Activated T-cell treated with anti-CD3 and anti-CD28 coated beads, Interleukin-2, amount 50 U/mL, for 24 hours (primary cell): ENCODE results near the gene AATK.
"Not testable (repeated sequence)": the region's sequence is repeated elsewhere in the genome, so short reads cannot be mapped to it uniquely, and the experiment has no call there.

ENCODE experiments used
- DNase-seq: peaks from one replicate; pipeline ENCODE4 v3.0.0-alpha.2; 2020
- H3K27ac Mint-ChIP-seq: 2 replicates; pipeline ENCODE4 v1.8.0; 2020; ENCODE audit warnings: mild to moderate bottlenecking, mixed read lengths
- H3K27me3 Mint-ChIP-seq: 2 replicates; pipeline ENCODE4 v1.8.0; 2020; ENCODE audit warnings: mixed read lengths
- H3K36me3 Mint-ChIP-seq: 2 replicates; pipeline ENCODE4 v1.8.0; 2020; ENCODE audit warnings: low read depth, mixed read lengths
- H3K4me1 Mint-ChIP-seq: 2 replicates; pipeline ENCODE4 v1.8.0; 2020; ENCODE audit warnings: low read depth, mixed read lengths
- H3K4me3 Mint-ChIP-seq: 2 replicates; pipeline ENCODE4 v1.8.0; 2020; ENCODE audit warnings: mild to moderate bottlenecking, moderate library complexity, mixed read lengths
- H3K9me3 Mint-ChIP-seq: 2 replicates; pipeline ENCODE4 v1.8.0; 2020; ENCODE audit warnings: mixed read lengths

Gene AATK

DNA sequence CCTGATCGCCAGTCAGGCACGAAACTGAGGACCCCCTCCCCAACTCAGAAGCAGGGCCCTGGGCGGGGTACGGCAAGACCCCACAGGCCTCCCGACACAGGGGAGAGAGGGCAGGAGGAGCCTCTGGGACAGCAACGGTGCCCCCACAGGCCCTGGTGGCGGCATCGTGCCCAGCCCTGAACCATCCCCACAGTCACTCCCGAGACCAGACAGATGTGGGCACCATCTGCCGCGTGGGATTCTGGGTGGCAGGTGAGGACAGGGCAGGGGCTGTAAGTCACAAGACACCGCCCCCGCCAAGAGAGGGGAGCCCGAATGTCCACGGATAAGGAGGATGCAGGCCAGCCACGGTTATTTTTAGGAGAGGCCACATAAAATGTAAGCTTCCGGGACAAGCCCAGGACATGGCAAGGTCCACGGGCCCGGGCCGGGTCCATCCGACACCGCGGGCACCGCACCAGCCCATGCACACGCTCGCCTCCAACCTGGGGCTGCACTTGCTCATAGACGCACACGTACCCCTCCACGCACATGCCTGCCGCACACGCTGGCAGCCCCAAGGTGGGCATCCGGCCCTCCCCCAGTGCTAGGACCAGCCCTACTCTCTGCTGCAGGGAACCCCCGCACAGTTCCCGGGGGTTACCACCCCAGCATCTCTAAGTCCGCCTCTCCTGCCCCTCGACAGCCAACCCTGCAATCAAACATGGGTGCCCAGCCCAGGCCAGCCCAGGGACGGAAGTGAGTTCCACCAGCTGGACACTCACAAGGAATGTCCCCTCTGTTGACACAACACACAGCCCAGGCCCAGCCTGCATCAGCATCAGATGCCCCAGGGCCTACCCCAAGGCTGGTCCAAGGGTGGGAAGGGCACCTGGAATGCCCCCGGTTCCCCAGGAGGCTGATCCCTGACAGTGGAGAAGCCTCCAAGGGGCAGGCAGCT, 8.9 kb downstream of the AATK start:
- H3K9me3 Mint-ChIP-seq = no peaks in the 10 kb centered on the region
- no peak overlapping the region for H3K27ac Mint-ChIP-seq
- H3K27me3 Mint-ChIP-seq = peaks cover 18% of the 10 kb centered on the region
- H3K4me1 Mint-ChIP-seq = peaks cover 2% of the 10 kb centered on the region
- no peak for DNase-seq
- no peaks in the 10 kb centered on the region for H3K36me3 Mint-ChIP-seq
- no peak overlapping the region for H3K4me3 Mint-ChIP-seq

DNA sequence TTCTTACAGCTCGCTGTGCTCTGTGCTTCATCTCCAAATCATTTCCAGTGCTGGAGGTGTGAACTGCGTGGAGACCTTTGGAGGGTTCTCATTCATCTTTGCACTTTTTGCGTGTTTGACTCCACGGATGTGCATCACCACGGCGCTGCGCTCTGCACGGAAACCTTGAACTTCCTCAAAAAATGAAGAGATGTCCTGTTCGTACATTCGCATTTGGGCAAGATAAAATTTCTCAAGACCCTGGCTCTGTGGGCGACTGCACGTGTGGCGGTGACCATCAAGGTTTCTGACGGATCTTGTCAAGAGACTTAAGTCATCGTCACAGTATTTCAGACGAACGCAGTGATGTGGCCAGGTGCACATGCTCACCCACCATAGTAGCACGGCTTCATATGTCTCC, 11.1 kb downstream of the AATK start:
- Mint-ChIP-seq H3K27me3 (peaks cover 5% of the 10 kb centered on the region), H3K4me3 (no peak overlapping the region), H3K9me3 (no peaks in the 10 kb centered on the region), H3K4me1 (no peaks in the 10 kb centered on the region), H3K36me3 (no peaks in the 10 kb centered on the region), H3K27ac (no peak overlapping the region)
- DNase-seq = no peak

DNA sequence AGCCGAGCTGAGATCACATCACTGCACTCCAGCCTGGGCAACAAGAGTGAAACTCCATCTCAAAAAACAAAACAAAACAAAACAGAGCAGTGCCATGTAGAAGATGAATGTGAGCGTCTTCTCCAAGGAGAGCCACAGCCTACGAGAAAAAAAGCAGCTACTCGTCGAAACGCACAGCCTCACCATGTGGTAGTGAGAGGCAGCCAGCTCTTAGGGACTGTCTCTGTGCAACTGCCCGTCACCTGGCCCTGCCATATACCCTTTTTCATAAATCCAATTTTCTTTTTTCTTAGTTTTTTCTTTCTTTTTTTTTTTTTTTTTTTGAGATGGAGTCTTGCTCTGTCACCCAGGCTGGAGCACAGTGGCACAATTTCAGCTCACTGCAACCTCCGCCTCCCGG, 12.0 kb downstream of the AATK start:
- H3K36me3 Mint-ChIP-seq, H3K27ac Mint-ChIP-seq, H3K4me3 Mint-ChIP-seq, DNase-seq, H3K27me3 Mint-ChIP-seq, H3K4me1 Mint-ChIP-seq, H3K9me3 Mint-ChIP-seq: not testable (repeated sequence)

DNA sequence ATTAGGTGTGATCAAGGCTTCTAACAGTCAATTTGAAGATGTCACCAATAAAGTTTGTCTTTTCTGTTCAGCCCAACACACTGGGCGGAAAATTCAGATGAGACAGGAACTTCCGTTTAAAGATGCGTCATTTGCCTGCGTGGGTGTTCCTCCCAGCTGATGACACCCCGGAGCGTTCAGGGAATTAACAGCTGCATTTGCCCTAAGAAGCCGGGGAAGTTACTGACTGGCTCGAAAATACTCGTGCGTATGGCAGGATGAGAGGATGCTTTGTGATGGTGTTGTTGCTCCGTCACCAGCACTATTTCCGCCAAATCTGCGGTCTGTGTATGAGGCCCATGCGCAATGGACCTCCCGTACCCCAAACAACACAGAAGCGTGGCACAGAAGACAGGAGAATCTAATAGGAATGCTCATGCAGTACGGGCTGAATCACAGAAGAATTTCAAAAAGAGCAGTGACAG, 12.6 kb downstream of the AATK start:
- no peak overlapping the region for H3K27ac Mint-ChIP-seq
- no peaks in the 10 kb centered on the region for H3K36me3 Mint-ChIP-seq
- H3K9me3 Mint-ChIP-seq = no peaks in the 10 kb centered on the region
- H3K4me3 Mint-ChIP-seq = no peak overlapping the region
- peaks cover 5% of the 10 kb centered on the region for H3K27me3 Mint-ChIP-seq
- DNase-seq = no peak
- H3K4me1 Mint-ChIP-seq = no peaks in the 10 kb centered on the region

DNA sequence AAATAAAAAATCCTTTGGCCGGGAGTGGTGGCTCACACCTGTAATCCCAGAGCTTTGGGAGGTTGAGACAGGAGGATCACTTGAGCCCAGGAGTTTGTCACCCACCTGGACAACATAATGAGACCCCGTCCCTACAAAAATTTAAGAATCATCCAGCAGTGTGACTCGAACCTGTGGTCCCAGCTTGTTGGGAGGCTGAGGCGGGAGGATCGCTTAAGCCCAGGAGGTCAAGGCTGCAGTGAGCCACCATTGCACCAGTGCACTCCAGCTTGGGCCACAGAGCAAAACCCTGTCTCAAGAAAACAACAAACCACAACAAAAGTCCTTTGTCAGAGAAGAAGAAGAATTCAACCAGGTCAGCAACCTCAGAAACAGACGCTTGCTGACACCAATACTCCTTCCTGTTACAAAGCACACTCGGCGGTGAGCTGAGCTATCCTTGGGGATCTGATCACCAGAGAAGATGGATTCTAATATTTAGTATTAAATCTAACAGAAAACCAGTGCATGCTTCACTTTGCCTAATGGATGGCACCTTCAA, 13.7 kb downstream of the AATK start:
- no peaks in the 10 kb centered on the region for H3K9me3 Mint-ChIP-seq
- H3K27ac Mint-ChIP-seq = no peak overlapping the region
- H3K36me3 Mint-ChIP-seq = no peaks in the 10 kb centered on the region
- no peak for DNase-seq
- H3K4me3 Mint-ChIP-seq = no peak overlapping the region
- H3K4me1 Mint-ChIP-seq = no peaks in the 10 kb centered on the region
- peaks cover 5% of the 10 kb centered on the region for H3K27me3 Mint-ChIP-seq

DNA sequence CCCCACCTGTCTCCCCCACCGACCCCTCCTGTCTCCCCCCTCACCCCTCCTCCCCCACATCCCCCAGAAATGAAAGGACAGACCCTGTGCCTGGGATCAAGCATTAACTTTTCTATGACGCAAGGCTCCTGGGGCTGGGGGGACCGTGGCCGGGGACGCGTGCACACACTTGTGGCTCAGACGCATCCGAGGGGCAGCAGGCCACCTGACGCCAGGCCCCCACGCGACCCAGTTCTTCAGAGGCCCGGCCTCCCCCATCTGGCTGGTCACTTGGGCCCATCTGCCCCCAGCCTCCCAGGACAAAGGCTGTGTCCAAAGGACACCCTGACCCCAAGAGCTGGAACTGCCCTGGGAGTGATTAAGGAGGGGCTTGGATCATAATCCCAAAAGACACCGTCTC, 14.7 kb downstream of the AATK start:
- H3K4me3 Mint-ChIP-seq = no peak overlapping the region
- H3K9me3 Mint-ChIP-seq = no peaks in the 10 kb centered on the region
- peaks cover 5% of the 10 kb centered on the region for H3K27me3 Mint-ChIP-seq
- H3K4me1 Mint-ChIP-seq = no peaks in the 10 kb centered on the region
- H3K27ac Mint-ChIP-seq = no peak overlapping the region
- no peaks in the 10 kb centered on the region for H3K36me3 Mint-ChIP-seq
- DNase-seq = no peak

DNA sequence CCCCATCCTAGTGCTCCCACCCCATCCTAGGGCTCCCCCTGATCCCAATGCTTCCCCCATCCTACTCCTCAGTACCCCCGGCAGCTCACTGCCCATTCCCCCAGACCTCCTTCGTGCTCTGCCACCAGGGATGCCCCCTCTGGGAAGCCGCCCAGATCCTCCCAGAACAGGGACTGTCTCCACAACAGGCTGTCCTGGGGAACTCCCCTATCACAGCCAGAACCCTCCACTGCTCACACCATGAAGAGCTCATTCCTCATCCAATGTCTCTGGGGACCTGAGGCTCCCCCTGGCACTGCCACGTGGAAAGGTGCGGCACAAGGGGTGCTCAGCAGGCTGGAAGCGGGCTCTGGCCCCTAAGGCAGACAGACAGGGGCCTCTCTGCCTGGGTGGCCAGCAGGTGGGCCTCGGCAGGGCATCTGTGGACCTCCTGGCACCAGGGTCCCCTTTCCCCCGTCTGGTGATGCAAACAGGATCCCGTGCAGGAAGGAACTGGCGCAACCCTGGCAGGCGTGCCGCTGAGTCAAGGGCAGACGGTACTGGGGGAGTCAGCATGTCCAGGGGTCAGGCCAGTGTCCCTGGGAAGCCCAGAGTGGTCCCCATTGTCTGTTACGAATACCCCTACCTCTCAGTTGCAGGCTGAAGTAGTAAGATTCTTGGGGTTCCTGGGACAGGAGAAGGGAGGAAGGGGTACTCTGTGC, 15.5 kb downstream of the AATK start:
- H3K36me3 Mint-ChIP-seq = no peaks in the 10 kb centered on the region
- peaks cover 5% of the 10 kb centered on the region for H3K27me3 Mint-ChIP-seq
- no peak for DNase-seq
- no peak overlapping the region for H3K27ac Mint-ChIP-seq
- H3K9me3 Mint-ChIP-seq = no peaks in the 10 kb centered on the region
- no peak overlapping the region for H3K4me3 Mint-ChIP-seq
- no peaks in the 10 kb centered on the region for H3K4me1 Mint-ChIP-seq

DNA sequence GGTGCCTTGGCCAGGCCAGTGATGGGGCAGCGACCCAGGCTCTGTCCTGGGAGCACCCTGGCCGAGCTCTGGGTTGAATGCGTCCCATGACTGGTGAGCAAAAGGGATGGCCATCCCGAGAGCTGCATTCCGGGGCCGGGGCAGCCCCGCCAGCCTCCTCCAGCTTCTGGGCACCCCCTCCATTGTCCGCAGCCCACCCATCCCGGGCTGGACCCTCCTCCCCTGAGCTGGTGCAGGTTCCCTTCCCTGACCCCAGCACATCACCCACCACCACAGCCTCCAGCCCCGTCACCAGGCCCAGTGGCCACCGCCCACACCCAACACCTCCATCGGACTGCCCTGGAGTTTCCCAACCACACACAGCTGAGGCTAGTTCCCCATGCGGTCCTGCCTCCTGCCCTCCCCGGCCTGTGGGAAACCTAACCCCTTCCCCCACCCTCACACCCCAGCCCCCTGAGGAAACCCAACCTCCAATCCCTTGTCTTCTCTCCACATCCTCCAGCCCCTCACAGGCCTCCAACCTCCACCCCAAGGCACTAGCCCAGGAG, 17.0 kb downstream of the AATK start:
- DNase-seq = no peak
- H3K4me1 Mint-ChIP-seq = no peaks in the 10 kb centered on the region
- no peak overlapping the region for H3K27ac Mint-ChIP-seq
- peaks cover 5% of the 10 kb centered on the region for H3K27me3 Mint-ChIP-seq
- H3K4me3 Mint-ChIP-seq = no peak overlapping the region
- no peaks in the 10 kb centered on the region for H3K9me3 Mint-ChIP-seq
- no peaks in the 10 kb centered on the region for H3K36me3 Mint-ChIP-seq

DNA sequence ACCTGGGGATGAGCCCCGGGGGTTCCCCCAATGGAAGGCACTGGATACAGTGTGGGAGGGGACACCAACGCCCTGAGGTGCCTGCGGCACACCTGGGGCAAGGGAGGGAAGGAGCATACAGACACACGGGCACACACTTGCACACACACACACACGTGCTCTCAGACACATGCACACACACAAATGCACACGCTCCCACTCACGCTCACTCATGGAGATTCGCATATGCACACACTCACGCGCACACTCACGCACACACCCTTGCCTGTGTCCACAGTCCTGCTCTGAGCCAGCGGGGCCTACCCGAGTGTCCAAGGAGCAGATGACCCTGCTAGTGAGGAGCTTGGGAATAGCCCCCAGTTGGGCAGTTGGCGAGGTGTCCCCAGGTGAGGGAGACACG, 17.4 kb downstream of the AATK start:
- Mint-ChIP-seq H3K9me3 (no peaks in the 10 kb centered on the region), H3K4me3 (no peak overlapping the region), H3K27me3 (peaks cover 5% of the 10 kb centered on the region), H3K36me3 (no peaks in the 10 kb centered on the region), H3K4me1 (no peaks in the 10 kb centered on the region), H3K27ac (no peak overlapping the region)
- no peak for DNase-seq

DNA sequence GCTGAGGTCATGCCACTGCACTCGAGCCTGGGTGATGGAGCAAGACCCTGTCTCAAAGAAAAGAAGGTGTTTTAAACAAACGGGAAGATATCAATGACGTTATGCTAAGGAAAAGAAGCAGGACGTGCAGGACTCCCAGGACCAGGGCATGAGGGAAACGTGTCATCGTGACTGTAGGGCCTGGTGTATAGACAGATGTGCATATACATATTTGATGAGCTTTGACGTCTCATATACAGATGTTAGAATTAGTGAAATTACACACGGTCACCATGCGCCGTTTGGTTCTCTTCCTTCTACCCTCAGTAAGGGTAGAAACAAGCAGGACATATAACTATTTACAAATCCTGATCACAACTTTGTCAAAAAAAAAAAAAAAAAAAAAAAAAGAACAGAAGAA, 18.3 kb downstream of the AATK start:
- no peaks in the 10 kb centered on the region for H3K9me3 Mint-ChIP-seq
- H3K27ac Mint-ChIP-seq = no peak overlapping the region
- no peak overlapping the region for H3K4me3 Mint-ChIP-seq
- H3K4me1 Mint-ChIP-seq = no peaks in the 10 kb centered on the region
- no peaks in the 10 kb centered on the region for H3K36me3 Mint-ChIP-seq
- no peak for DNase-seq
- H3K27me3 Mint-ChIP-seq = peaks cover 6% of the 10 kb centered on the region

DNA sequence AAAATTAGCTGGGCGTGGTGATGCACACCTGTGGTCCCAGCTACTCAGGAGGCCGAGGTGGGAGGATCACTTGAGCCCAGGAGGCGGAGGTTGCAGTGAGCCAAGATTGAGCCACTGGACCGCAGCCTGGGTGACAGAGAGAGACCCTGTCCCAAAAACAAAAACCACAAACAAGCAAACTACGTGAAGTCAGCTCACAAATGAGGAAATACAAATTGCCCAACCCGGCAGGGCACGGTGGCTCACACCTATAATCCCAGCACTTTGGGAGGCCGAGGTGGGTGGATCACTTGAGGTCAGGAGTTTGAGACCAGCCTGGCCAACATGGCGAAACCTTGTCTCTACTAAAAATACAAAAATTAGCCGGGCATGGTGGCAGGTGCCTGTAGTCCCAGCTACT, 19.8 kb downstream of the AATK start:
- not testable (repeated sequence) for DNase-seq, H3K4me1 Mint-ChIP-seq, H3K9me3 Mint-ChIP-seq, H3K4me3 Mint-ChIP-seq, H3K36me3 Mint-ChIP-seq, H3K27ac Mint-ChIP-seq
- peaks cover 11% of the 10 kb centered on the region for H3K27me3 Mint-ChIP-seq

DNA sequence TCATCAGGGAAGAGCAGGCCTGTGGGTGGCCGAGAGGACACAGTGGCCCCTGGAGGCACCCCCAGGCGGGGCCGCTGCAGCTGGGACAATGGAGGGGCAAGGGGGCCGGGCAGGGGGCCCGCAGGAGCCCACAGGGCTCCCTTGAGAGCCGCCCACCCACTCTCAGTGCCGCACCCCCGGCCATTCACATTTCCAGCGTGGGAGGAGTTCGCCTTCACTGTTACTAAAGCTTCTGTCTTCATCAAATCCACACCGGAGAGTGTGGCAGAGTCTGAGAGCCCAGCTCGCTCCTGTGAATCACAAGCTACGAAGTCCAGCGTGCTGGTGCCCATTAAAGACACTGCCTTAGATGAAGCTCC, 21.6 kb downstream of the AATK start:
- H3K4me1 Mint-ChIP-seq = no peaks in the 10 kb centered on the region
- DNase-seq = no peak
- peaks cover 9% of the 10 kb centered on the region for H3K27me3 Mint-ChIP-seq
- H3K27ac Mint-ChIP-seq = no peak overlapping the region
- no peak overlapping the region for H3K4me3 Mint-ChIP-seq
- no peaks in the 10 kb centered on the region for H3K9me3 Mint-ChIP-seq
- H3K36me3 Mint-ChIP-seq = no peaks in the 10 kb centered on the region

DNA sequence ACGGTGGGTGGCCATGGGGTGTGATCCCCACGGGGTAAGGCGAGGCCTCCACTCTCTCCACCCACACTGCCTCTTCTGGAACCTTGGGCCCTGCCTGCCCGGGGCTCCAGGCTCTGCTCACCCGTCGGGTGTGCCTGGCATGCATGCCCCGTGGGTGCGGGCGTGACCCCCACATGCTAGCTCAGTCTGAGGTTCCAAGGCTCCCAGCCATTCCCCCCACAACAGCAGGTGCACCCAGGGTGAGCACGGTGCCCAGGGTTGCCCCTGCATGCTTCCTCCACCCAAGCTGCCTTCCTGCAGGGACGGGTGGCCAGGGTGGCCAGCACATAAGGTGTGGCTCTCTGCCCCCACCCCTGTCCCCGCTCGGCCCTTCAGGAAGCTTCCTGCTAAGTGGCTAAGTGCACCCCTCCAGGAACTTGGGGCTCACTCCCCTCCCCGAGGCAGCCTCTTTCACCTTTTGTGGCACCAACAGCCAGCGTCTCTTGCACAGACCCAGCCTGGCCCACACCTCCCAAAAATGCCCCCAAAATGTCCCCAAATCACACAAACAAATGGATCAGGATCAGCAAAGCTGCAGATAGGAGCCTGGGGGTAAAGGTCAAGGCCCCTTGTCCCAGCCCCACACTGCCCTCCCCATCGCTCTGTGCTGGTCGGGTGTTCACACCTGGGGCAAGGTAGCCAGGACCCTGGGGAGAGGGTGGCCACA, 22.2 kb downstream of the AATK start:
- no peaks in the 10 kb centered on the region for H3K36me3 Mint-ChIP-seq
- H3K4me3 Mint-ChIP-seq = no peak overlapping the region
- H3K9me3 Mint-ChIP-seq = no peaks in the 10 kb centered on the region
- DNase-seq = no peak
- H3K27ac Mint-ChIP-seq = no peak overlapping the region
- no peaks in the 10 kb centered on the region for H3K4me1 Mint-ChIP-seq
- peaks cover 9% of the 10 kb centered on the region for H3K27me3 Mint-ChIP-seq

DNA sequence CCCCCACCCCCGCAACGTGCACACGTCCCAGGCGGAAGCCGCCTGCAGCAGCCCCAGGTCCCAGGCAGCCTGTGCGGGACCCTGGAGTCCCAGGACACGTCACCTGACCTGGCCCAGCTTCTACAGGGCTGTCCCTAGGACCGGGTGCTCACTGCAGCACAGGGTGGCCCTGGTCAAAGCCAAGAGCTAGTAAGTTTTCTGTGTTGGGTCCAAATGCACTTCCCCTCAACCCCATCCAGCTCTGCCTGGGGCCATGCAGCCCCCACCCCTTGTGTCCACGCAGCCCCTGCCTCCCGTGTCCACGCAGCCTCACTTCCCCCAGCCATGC, 22.9 kb downstream of the AATK start:
- H3K27ac Mint-ChIP-seq = no peak overlapping the region
- DNase-seq = no peak
- no peaks in the 10 kb centered on the region for H3K4me1 Mint-ChIP-seq
- H3K36me3 Mint-ChIP-seq = no peaks in the 10 kb centered on the region
- H3K4me3 Mint-ChIP-seq = no peak overlapping the region
- peaks cover 6% of the 10 kb centered on the region for H3K27me3 Mint-ChIP-seq
- no peaks in the 10 kb centered on the region for H3K9me3 Mint-ChIP-seq
